ENCODE data around the gene TM9SF1.

The TM9SF1 gene

DNA sequence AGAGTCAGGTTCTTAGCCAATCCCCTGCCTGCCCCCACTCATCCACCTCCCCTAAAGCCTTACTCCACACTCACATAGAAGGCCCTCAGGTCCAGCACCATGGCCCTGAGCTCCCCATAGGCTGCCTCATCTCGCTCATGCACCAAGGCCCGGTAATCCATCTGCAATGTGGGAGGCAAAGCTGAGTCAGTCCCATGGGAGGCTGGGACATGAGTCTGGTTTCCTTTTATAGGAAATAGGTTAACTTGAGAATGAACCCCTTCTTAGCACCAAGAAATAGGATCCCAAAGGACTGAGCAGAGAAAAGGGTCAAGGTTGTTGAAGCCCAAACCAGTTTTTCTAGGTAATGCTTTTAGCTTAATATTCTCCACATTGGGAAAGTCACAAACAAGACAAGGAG, 51.7 kb downstream of the TM9SF1 start:
- TF ChIP-seq, protein P1, sequence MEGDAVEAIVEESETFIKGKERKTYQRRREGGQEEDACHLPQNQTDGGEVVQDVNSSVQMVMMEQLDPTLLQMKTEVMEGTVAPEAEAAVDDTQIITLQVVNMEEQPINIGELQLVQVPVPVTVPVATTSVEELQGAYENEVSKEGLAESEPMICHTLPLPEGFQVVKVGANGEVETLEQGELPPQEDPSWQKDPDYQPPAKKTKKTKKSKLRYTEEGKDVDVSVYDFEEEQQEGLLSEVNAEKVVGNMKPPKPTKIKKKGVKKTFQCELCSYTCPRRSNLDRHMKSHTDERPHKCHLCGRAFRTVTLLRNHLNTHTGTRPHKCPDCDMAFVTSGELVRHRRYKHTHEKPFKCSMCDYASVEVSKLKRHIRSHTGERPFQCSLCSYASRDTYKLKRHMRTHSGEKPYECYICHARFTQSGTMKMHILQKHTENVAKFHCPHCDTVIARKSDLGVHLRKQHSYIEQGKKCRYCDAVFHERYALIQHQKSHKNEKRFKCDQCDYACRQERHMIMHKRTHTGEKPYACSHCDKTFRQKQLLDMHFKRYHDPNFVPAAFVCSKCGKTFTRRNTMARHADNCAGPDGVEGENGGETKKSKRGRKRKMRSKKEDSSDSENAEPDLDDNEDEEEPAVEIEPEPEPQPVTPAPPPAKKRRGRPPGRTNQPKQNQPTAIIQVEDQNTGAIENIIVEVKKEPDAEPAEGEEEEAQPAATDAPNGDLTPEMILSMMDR (IDR thresholded peaks at IDR 0.05; ENCODE audit: insufficient read depth, low read depth, low read length, missing control alignments), result no peak
- no peak for DNase-seq (ENCODE audit: low read depth)

DNA sequence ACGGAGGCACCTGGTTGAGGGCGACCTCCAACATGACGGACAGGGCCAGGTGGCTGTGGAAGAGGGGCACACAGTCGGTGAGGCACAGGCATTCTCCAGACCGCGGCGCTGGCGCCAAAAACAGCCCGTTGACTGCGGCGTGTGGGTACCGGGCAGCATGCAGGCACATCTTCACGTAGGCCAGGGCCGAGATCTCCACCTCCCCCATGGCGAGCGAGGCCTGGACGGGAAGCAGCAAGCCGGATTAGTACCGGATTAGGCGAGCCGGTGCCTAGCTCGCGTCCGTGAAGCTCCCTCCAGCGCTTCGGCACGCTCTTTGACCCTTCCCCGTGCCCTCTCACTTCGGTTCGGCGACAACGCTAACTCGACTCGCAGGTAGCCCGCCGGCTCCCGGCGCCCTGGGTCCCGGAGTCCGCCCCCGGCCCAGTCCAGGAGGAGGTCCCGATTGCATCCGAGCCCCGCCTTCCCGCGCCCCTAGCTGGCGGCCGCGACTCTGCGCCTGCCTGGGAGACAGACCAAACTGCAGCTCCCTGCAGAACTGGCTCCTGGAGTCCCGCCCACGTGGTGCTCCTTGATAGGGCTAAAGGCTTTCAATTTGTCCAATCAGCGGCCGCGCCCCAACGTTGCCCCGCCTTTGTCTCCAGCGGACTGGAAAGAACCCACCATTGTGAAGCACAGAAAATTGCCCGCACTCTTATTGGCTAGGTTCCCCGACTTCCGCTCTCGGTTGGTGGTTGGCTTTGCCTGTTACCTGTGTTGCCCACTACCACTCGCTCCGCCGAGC, 54.0 kb downstream of the TM9SF1 start, which contains the start of gene EMC9:
EMC9 (minus strand) TSS at position 495 of the 784 bp plus-strand sequence; CDS start at position 208, 287 bp downstream.
- TF ChIP-seq, protein P1 (IDR thresholded peaks at IDR 0.05; ENCODE audit: insufficient read depth, low read depth, low read length, missing control alignments), result peak; percentile 39
- DNase-seq (ENCODE audit: low read depth), result peak; percentile 100
- peak within 1 kb of the TSS; percentile 80 for H3K4me3 ChIP-seq (ENCODE audit: low read depth, low read length)

More for the DNA sequence above, 51.7 kb downstream of the TM9SF1 start:
- no peak overlapping the region for H3K4me3 ChIP-seq (ENCODE audit: low read depth, low read length)

DNA sequence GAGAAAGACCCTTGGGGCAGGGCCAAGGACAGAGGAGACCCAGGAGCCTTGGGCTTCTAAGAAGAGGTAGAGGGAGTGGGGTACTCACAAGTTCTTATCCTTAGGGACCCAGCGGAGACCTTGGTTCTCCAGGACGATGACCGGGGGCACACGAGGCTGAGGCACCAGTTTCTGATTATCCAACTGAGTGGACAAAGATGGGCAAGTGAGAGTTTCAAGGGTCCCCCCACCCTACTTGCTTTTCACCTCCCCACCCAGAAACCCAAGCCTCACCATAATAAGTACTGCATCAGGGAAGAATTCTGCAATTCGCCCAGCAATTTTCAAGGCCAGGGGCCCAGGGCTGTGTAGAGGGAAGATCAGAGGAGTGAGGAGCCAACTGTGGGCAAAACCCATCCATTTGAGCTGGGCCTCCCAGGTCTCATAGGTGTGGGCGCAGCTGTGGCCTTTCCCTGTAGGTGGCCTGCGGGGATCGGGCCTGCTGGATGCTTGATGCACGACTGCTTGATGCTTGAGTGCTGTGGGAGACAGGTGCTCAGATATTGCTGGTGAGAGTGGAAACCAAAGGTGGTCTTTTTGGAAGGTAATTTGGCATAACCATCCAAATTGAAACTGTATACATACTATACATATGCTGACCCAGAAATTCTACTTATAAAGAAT, 55.8 kb downstream of the TM9SF1 start:
- peak overlapping the region; percentile 80 for H3K4me3 ChIP-seq (ENCODE audit: low read depth, low read length)
- DNase-seq (ENCODE audit: low read depth), result peak; percentile 54

More for the DNA sequence above, 55.8 kb downstream of the TM9SF1 start:
- TF ChIP-seq, protein P1 (IDR thresholded peaks at IDR 0.05; ENCODE audit: insufficient read depth, low read depth, low read length, missing control alignments), result no peak

Measured in GM12865 (cell line).